ENCODE measurements around the gene PTPRF. TPM values are rescaled to one million over a fixed set of nuclear protein-coding genes. Genes with fewer than 3 reads are reported as not detected.

The PTPRF gene
- 79.0 to 101 TPM (median 91.8 TPM) in 5 replicates for total RNA-seq (2022; extraction: Qiagen RNA extraction; ENCODE audit: low read depth)

GRCh38 chr1:43530483-43531106 lies at the start of gene PTPRF:
Gene PTPRF (plus strand): TSS chr1:43530883. CDS start chr1:43545076, 14,193 bp downstream.

Other genes with a start within 250 kb of the PTPRF start
- not detected in 5 replicates for gene C1orf210, start 245.3 kb upstream of the PTPRF start, total RNA-seq (2022; extraction: Qiagen RNA extraction; ENCODE audit: low read depth)
- not detected in 5 replicates for gene TIE1, start 229.9 kb upstream of the PTPRF start, total RNA-seq (2022; extraction: Qiagen RNA extraction; ENCODE audit: low read depth)
- gene MPL, start 193.1 kb upstream of the PTPRF start, total RNA-seq (2022; extraction: Qiagen RNA extraction; ENCODE audit: low read depth), result 0.07 to 0.30 TPM in 2 of 5 replicates, not detected in the others
- gene CDC20, start 171.9 kb upstream of the PTPRF start, total RNA-seq (2022; extraction: Qiagen RNA extraction; ENCODE audit: low read depth), result 183 to 218 TPM (median 206 TPM) in 5 replicates
- 132 to 153 TPM (median 140 TPM) in 5 replicates for gene ELOVL1, start 162.9 kb upstream of the PTPRF start, total RNA-seq (2022; extraction: Qiagen RNA extraction; ENCODE audit: low read depth)
- gene MED8, start 141.1 kb upstream of the PTPRF start, total RNA-seq (2022; extraction: Qiagen RNA extraction; ENCODE audit: low read depth), result 31.7 to 39.9 TPM (median 36.5 TPM) in 5 replicates
- 4.9 to 7.5 TPM (median 6.9 TPM) in 5 replicates for gene SZT2, start 141.0 kb upstream of the PTPRF start, total RNA-seq (2022; extraction: Qiagen RNA extraction; ENCODE audit: low read depth)
- gene HYI, start 77.0 kb upstream of the PTPRF start, total RNA-seq (2022; extraction: Qiagen RNA extraction; ENCODE audit: low read depth), result 10.1 to 16.1 TPM (median 14.6 TPM) in 5 replicates
- 14.1 to 15.4 TPM (median 15.0 TPM) in 5 replicates for gene KDM4A, start 119.3 kb downstream of the PTPRF start, total RNA-seq (2022; extraction: Qiagen RNA extraction; ENCODE audit: low read depth)
- 2.0 to 3.0 TPM (median 2.5 TPM) in 5 replicates for gene ST3GAL3, start 176.7 kb downstream of the PTPRF start, total RNA-seq (2022; extraction: Qiagen RNA extraction; ENCODE audit: low read depth)